SW 1271 (cell line): Measurements from ENCODE around the gene C3AR1.
A peak's percentile ranks its signal among the peaks of the same experiment; 100 is the strongest.
"Not testable (repeated sequence)": the region's sequence is repeated elsewhere in the genome, so short reads cannot be mapped to it uniquely, and the experiment has no call there.

Experiments used
- DNase-seq, 2 experiments: peaks; one replicate each; lab custom pipeline; 2025; lab: John Stamatoyannopoulos, UW

The C3AR1 gene

GRCh38 chr12:8057839-8058238 lies 8.3 kb downstream of the C3AR1 start:
- no peak for DNase-seq

- DNase-seq: no peak
Observed at GRCh38 chr12:8057306-8057705, 8.9 kb downstream of the C3AR1 start.

GRCh38 chr12:8054816-8055215 lies 11.3 kb downstream of the C3AR1 start:
- DNase-seq: no peak

- no peak for DNase-seq
Observed at GRCh38 chr12:8052679-8053078, 13.5 kb downstream of the C3AR1 start.

GRCh38 chr12:8050600-8051250 lies 15.4 kb downstream of the C3AR1 start:
- DNase-seq: no peak

- DNase-seq: no peak
Observed at GRCh38 chr12:8048906-8049305, 17.3 kb downstream of the C3AR1 start.

- no peak for DNase-seq
Observed at GRCh38 chr12:8047842-8048241, 18.3 kb downstream of the C3AR1 start.

GRCh38 chr12:8045952-8046944 lies 19.9 kb downstream of the C3AR1 start:
- DNase-seq: peak; percentile 42 to 79

- DNase-seq: no peak
Observed at GRCh38 chr12:8040791-8041190, 25.4 kb downstream of the C3AR1 start.

GRCh38 chr12:8038659-8039114 lies 27.5 kb downstream of the C3AR1 start:
- no peak for DNase-seq

- DNase-seq: no peak
Observed at GRCh38 chr12:8037947-8038346, 28.2 kb downstream of the C3AR1 start.

GRCh38 chr12:8037046-8037663 lies 29.0 kb downstream of the C3AR1 start:
- DNase-seq: no peak

- no peak for DNase-seq
Observed at GRCh38 chr12:8036346-8036745, 29.8 kb downstream of the C3AR1 start.

GRCh38 chr12:8035440-8036010 lies 30.6 kb downstream of the C3AR1 start:
- no peak for DNase-seq

GRCh38 chr12:8034802-8035201 lies 31.4 kb downstream of the C3AR1 start:
- DNase-seq: no peak

GRCh38 chr12:8033153-8034044 lies 32.8 kb downstream of the C3AR1 start:
- DNase-seq: peak; percentile 58 to 65

- DNase-seq: peak; percentile 50 to 70
Observed at GRCh38 chr12:8032242-8033152, 33.7 kb downstream of the C3AR1 start, which contains the start of gene FOXJ2. FOXJ2 (plus strand) TSS chr12:8032716; CDS start chr12:8039833, 7,117 bp downstream.

- no peak for DNase-seq
Observed at GRCh38 chr12:8031872-8032241, 34.3 kb downstream of the C3AR1 start.

- DNase-seq: not testable (repeated sequence)
Observed at GRCh38 chr12:8031017-8031416, 35.1 kb downstream of the C3AR1 start.

GRCh38 chr12:8030189-8030588 lies 36.0 kb downstream of the C3AR1 start:
- DNase-seq: no peak
